GM12878 (cell line): ENCODE data around the gene PPDPF. TPM values are rescaled to one million over a fixed set of nuclear protein-coding genes. Genes with fewer than 3 reads are reported as not detected.

Experiments
- ATAC-seq: fragments of 200-7000 bp; cut with Tn5 transposase; 3 replicates; pipeline ENCODE4 v1.9.1; 2020; ENCODE audit warnings: mild to moderate bottlenecking, moderate library complexity
- BruUV-seq: library from RNA; stranded (reverse); fragments of 400-500 nt; replicated peaks from 2 replicates; lab custom pipeline; 2021; lab: Mats Ljungman, UMichigan
- CTCF ChIA-PET: fragments of 300-600 bp; sonication (Branson Sonifier 250); formaldehyde crosslinking; extraction: SDS; loops from one replicate; lab custom pipeline; 2021; ENCODE audit warnings: inconsistent platforms; lab: Yijun Ruan, JAX
- POLR2A ChIA-PET: fragments of 350-600 bp; formaldehyde crosslinking; extraction: SDS; loops from one replicate; lab custom pipeline; 2021; ENCODE audit warnings: inconsistent platforms; lab: Charles Lee
- RAD21 ChIA-PET: fragments of 300-600 bp; sonication (Branson Sonifier 250); formaldehyde crosslinking; loops from one replicate; lab custom pipeline; 2023; ENCODE audit warnings: antibody characterized with exemption; ENCODE audit not compliant: unreplicated experiment; lab: Charles Lee
- SMC1A ChIA-PET: fragments of 300-600 bp; sonication (Branson Sonifier 250); formaldehyde crosslinking; loops from one replicate; lab custom pipeline; 2023; ENCODE audit not compliant: unreplicated experiment, uncharacterized antibody; lab: Charles Lee
- DNase-seq: peaks from one replicate; pipeline ENCODE4 v3.0.0-alpha.2; 2011; ENCODE audit warnings: low read depth, low spot score
- FAIRE-seq: peaks from 3 replicates; lab custom pipeline; 2011; peaks lifted over from hg19 to GRCh38; lab: Jason Lieb, UNC
- H2AFZ ChIP-seq: 2 replicates; pipeline ENCODE4 v1.6.0; 2011; ENCODE audit warnings: low read depth, low read length, control low read depth; ENCODE audit not compliant: control insufficient read depth
- H3K27ac ChIP-seq: 2 replicates; pipeline ENCODE4 v1.5.1; 2011; ENCODE audit warnings: control low read depth; ENCODE audit not compliant: control insufficient read depth, insufficient read depth
- H3K27me3 ChIP-seq, 2 experiments: replicated peaks in 1 of 2; 2 replicates each; pipeline versions ENCODE4 v1.6.0 to v1.6.1; 2011; ENCODE audit warnings: low read length in 1 of 2; ENCODE audit not compliant: control insufficient read depth in 2 of 2, insufficient read depth in 2 of 2
- H3K36me3 ChIP-seq, 2 experiments: 2 replicates each; pipeline ENCODE4 v1.5.1; 2011; ENCODE audit warnings: low read length in 1 of 2; ENCODE audit not compliant: control insufficient read depth in 2 of 2, insufficient read depth in 2 of 2
- H3K4me1 ChIP-seq: 2 replicates; pipeline ENCODE4 v1.6.1; 2011; ENCODE audit warnings: mild to moderate bottlenecking, low read length, moderate library complexity, mixed read lengths; ENCODE audit not compliant: control insufficient read depth, insufficient read depth
- H3K4me2 ChIP-seq: 2 replicates; pipeline ENCODE4 v1.6.0; 2011; ENCODE audit warnings: control low read depth; ENCODE audit not compliant: control insufficient read depth, insufficient read depth
- H3K4me3 ChIP-seq: fragments of 200-600 bp; sonication (generic); 2 replicates; pipeline ENCODE4 v1.5.1; 2016
- H3K79me2 ChIP-seq: 2 replicates; pipeline ENCODE4 v1.6.0; 2011; ENCODE audit warnings: low read length; ENCODE audit not compliant: control insufficient read depth, insufficient read depth
- H3K9ac ChIP-seq: 2 replicates; pipeline ENCODE4 v1.8.0; 2011; ENCODE audit warnings: low read length, control low read depth, mixed read lengths; ENCODE audit not compliant: control insufficient read depth, insufficient read depth
- H3K9me3 ChIP-seq: replicated peaks from 3 replicates; pipeline ENCODE4 v1.5.1; 2011; ENCODE audit warnings: mild to moderate bottlenecking, low read length; ENCODE audit not compliant: control insufficient read depth, insufficient read depth
- H4K20me1 ChIP-seq: 2 replicates; pipeline ENCODE4 v1.6.0; 2011; ENCODE audit not compliant: control insufficient read depth, insufficient read depth
- CHD4 ChIP-seq: fragments of 200-600 bp; sonication (generic); IDR thresholded peaks from 2 replicates; pipeline ENCODE4 v1.6.1; 2016; ENCODE audit warnings: mild to moderate bottlenecking
- CTCF ChIP-seq, 3 experiments: IDR thresholded peaks in 2 of 3; conservative IDR thresholded peaks in 1 of 3; 2 replicates each; pipeline ENCODE4 v1.5.1; 2011; ENCODE audit warnings: low read depth in 3 of 3, low read length in 3 of 3, mild to moderate bottlenecking in 3 of 3, control low read depth in 2 of 3, moderate library complexity in 2 of 3, inconsistent platforms in 1 of 3, mixed read lengths in 1 of 3; ENCODE audit not compliant: control insufficient read depth in 2 of 3, insufficient read depth in 1 of 3; ENCODE audit errors: extremely low read depth in 1 of 3
- DPF2 ChIP-seq: fragments of 450-650 bp; IDR thresholded peaks from 2 replicates; pipeline ENCODE4 v1.6.1; 2017; ENCODE audit warnings: mild to moderate bottlenecking
- EGR1 ChIP-seq, 2 experiments: IDR thresholded peaks; 1 replicate in 1 of 2; 2 replicates in 1 of 2; pipeline ENCODE4 v1.6.1; 2011 to 2012; ENCODE audit warnings: low read depth in 2 of 2, low read length in 2 of 2, borderline replicate concordance in 1 of 2, mild to moderate bottlenecking in 1 of 2, moderate library complexity in 1 of 2
- FOXM1 ChIP-seq: IDR thresholded peaks from 2 replicates; pipeline ENCODE4 v1.6.1; 2012; ENCODE audit warnings: low read depth, mild to moderate bottlenecking, inconsistent platforms, low read length, moderate library complexity
- GATAD2B ChIP-seq: fragments of 450-650 bp; conservative IDR thresholded peaks from 2 replicates; pipeline ENCODE4 v1.6.1; 2017; ENCODE audit warnings: low read depth, mild to moderate bottlenecking, moderate library complexity
- IKZF1 ChIP-seq: fragments of 450-650 bp; conservative IDR thresholded peaks from 2 replicates; pipeline ENCODE4 v1.6.1; 2017; ENCODE audit warnings: antibody characterized with exemption, mild to moderate bottlenecking
- MEF2B ChIP-seq: fragments of 450-650 bp; IDR thresholded peaks from 2 replicates; pipeline ENCODE4 v1.6.1; 2018; ENCODE audit warnings: mild to moderate bottlenecking, moderate library complexity; ENCODE audit not compliant: partially characterized antibody, poor library complexity, severe bottlenecking
- NBN ChIP-seq: fragments of 450-650 bp; IDR thresholded peaks from 2 replicates; pipeline ENCODE4 v1.6.1; 2016
- NFXL1 ChIP-seq: fragments of 450-650 bp; IDR thresholded peaks from 2 replicates; pipeline ENCODE4 v1.6.1; 2017; ENCODE audit warnings: antibody characterized with exemption, mild to moderate bottlenecking, borderline replicate concordance
- NR2F1 ChIP-seq: fragments of 450-650 bp; conservative IDR thresholded peaks from 2 replicates; pipeline ENCODE4 v1.6.1; 2017; ENCODE audit warnings: mild to moderate bottlenecking
- PKNOX1 ChIP-seq: fragments of 450-650 bp; IDR thresholded peaks from 2 replicates; pipeline ENCODE4 v1.6.1; 2016; ENCODE audit warnings: mild to moderate bottlenecking
- YY1 ChIP-seq: IDR thresholded peaks from 2 replicates; pipeline ENCODE4 v1.6.1; 2011; ENCODE audit warnings: low read depth, mild to moderate bottlenecking, low read length
- WGBS: methylation state at CpG from one replicate; pipeline ENCODE4 v1.1.6; 2016; ENCODE audit warnings: low lambda C conversion rate; ENCODE audit not compliant: insufficient replicate concordance, insufficient coverage; ENCODE audit errors: missing lambda C conversion rate; 5-methylcytosine and 5-hydroxymethylcytosine counted together
- in situ Hi-C: fragments of 300-500 bp; cut with MboI; formaldehyde crosslinking; loops from 9 replicates; pipeline ENCODE4 v1.14.3; 2018; ENCODE audit warnings: mixed read lengths
- intact Hi-C: fragments of 100-400 bp; cut with micrococcal nuclease; formaldehyde crosslinking; loops from one replicate; pipeline ENCODE4 v1.14.2; 2022; ENCODE audit not compliant: unreplicated experiment
- polyA plus RNA-seq, 11 experiments: library from polyadenylated mRNA; depleted of rRNA in 4 of 11; unstranded in 6 of 11; stranded (reverse) in 5 of 11; fragments of >200 nt; fragmentation: Nextera tagmentation in 4 of 11; fragmentation: Illumina TruSeq in 1 of 11; extraction: Ambion mirVana in 4 of 11; extraction: Trizol in 1 of 11; gene quantifications; 1 replicate in 1 of 11; 2 replicates in 10 of 11; pipeline versions ENCODE4 v1.2.1 to v1.2.3, GENCODE V29; 2011 to 2016; ENCODE audit warnings: inconsistent platforms in 2 of 11, missing spikeins in 2 of 11, low read depth in 1 of 11
- total RNA-seq, 4 experiments: library from RNA; depleted of rRNA in 3 of 4; stranded (reverse); fragments of >200 nt in 3 of 4; fragmentation: Illumina TruSeq in 1 of 4; extraction: Trizol in 1 of 4; gene quantifications; 2 replicates each; pipeline versions ENCODE4 v1.2.1 to v1.2.3, GENCODE V29; 2013 to 2021

PPDPF gene
- total and polyA plus RNA-seq, 10 of the 15 experiments (the other 5 are each of a cell fraction or from before 2014, with no cell fraction given): 0.32 to 154 (median 22.8) TPM

- FAIRE-seq: no peak
Measured at GRCh38 chr20:63519668-63520503, 679 bp upstream of the PPDPF start.

More at GRCh38 chr20:63519668-63520503, 679 bp upstream of the PPDPF start:
- WGBS: 5% methylated on average over 67 of the region's 72 CpGs
- ChIA-PET CTCF (interaction anchor here (1.1 to 2.1 kb wide), 2 partner anchors 18 to 78 kb away, joined by 5 to 6 read pairs; no protein-coding TSS in a partner anchor), POLR2A (interaction anchor here (1.5 to 3.8 kb wide), 4 partner anchors 9 to 121 kb away, joined by 3 to 33 read pairs (median 7); partner anchors contain the start of gene PTK6), SMC1A (no interaction called here), RAD21 (interaction anchor here (1.1 to 2.4 kb wide), 2 partner anchors 18 to 122 kb away, joined by 6 to 20 read pairs; partner anchors contain the start of gene PTK6)
- Histone ChIP-seq H3K27me3 (no peaks in the 10 kb centered on the region), H3K79me2 (peaks cover 8% of the 10 kb centered on the region), H3K36me3 (peaks cover 0 to 2% of the 10 kb centered on the region in 2 experiments; a peak in 1 of 4 replicates), H3K27ac (no peak overlapping the region), H3K4me2 (peak overlapping the region; percentile 87), H3K4me3 (peak overlapping the region; percentile 86), H2AFZ (peak overlapping the region; percentile 79), H3K4me1 (peaks cover 4% of the 10 kb centered on the region), H3K9ac (peak overlapping the region; percentile 58), H3K9me3 (peaks cover 4% of the 10 kb centered on the region; the same call in 2 of the 3 replicates), H4K20me1 (no peaks in the 10 kb centered on the region)
- in situ Hi-C loops: no loop called here
- no TSS peak for BruUV-seq
- TF ChIP-seq DPF2 (0 out of 2 replicates have a peak, but pooled peaks have one; percentile 43), YY1 (0 out of 2 replicates have a peak, but pooled peaks have one; percentile 9), IKZF1 (peak; percentile 79), CTCF (IDR thresholded peaks at IDR 0.05 in 2 of 3, conservative IDR thresholded peaks at IDR 0.05 in 1 of 3; ENCODE audit: control insufficient read depth in 2 of 3, extremely low read depth in 1 of 3, insufficient read depth in 1 of 3, low read depth in 3 of 3, low read length in 3 of 3) (peak; percentile 6 to 27 (median 16); a peak in 3 of 6 replicates), MEF2B (peak; percentile 35), FOXM1 (no peak), CHD4 (no peak), PKNOX1 (peak; percentile 51; the same call in 1 of the 2 replicates), NBN (no peak), EGR1 (IDR thresholded peaks at IDR 0.05; ENCODE audit: borderline replicate concordance in 1 of 2, low read depth in 2 of 2, low read length in 2 of 2) (peak in 1 of 2 experiments; percentile 76; a peak in 2 of 3 replicates), GATAD2B (peak; percentile 79), NR2F1 (0 out of 2 replicates have a peak, but pooled peaks have one; percentile 38), NFXL1 (peak; percentile 98)
- DNase-seq (no peak), ATAC-seq (peak; percentile 73)
- intact Hi-C loops: no loop called here
